HepG2 (cell line): ENCODE measurements around the gene TRIM8. TPM values are rescaled to one million over a fixed set of nuclear protein-coding genes. Genes with fewer than 3 reads are reported as not detected.

Experiments
- ATAC-seq: fragments of 200-7000 bp; cut with Tn5 transposase; 3 replicates; pipeline ENCODE4 v1.9.1; 2020; ENCODE audit warnings: mild to moderate bottlenecking, moderate library complexity
- BruUV-seq: library from RNA; stranded (reverse); fragments of 400-500 nt; replicated peaks from 2 replicates; lab custom pipeline; 2021; lab: Mats Ljungman, UMichigan
- CTCF ChIA-PET: fragments of 300-600 bp; formaldehyde crosslinking; extraction: SDS; loops from one replicate; lab custom pipeline; 2021; ENCODE audit warnings: low total read pairs, inconsistent platforms, low intra/inter-chr PET ratio; lab: Yijun Ruan, JAX
- POLR2A ChIA-PET: fragments of 350-600 bp; sonication (Branson Sonifier 250); formaldehyde crosslinking; loops from one replicate; lab custom pipeline; 2020; ENCODE audit warnings: antibody characterized with exemption, inconsistent platforms; lab: Yijun Ruan, JAX
- DNase-seq: peaks from one replicate; pipeline ENCODE4 v3.0.0-alpha.2; 2015; ENCODE audit warnings: low spot score
- FAIRE-seq: peaks from 3 replicates; lab custom pipeline; 2011; peaks lifted over from hg19 to GRCh38; lab: Jason Lieb, UNC
- H2AFZ ChIP-seq: one replicate; pipeline ENCODE4 v1.6.1; 2011; ENCODE audit warnings: low read length, inconsistent platforms
- H3K27ac ChIP-seq: fragments of 300-600 bp; 3 replicates; pipeline ENCODE4 v1.8.0; 2011; ENCODE audit warnings: mixed run types, mild to moderate bottlenecking, mixed read lengths, low read length, inconsistent platforms; ENCODE audit not compliant: insufficient read depth; ENCODE audit errors: extremely low read length
- H3K27me3 ChIP-seq, 2 experiments: fragments of 200-600 bp in 1 of 2; 2 replicates in 1 of 2; 3 replicates in 1 of 2; pipeline versions ENCODE4 v1.6.0 to v1.8.0; 2011; ENCODE audit warnings: low read length in 2 of 2, mild to moderate bottlenecking in 2 of 2, moderate library complexity in 2 of 2, inconsistent platforms in 1 of 2; ENCODE audit not compliant: insufficient read depth in 2 of 2, control insufficient read depth in 1 of 2
- H3K36me3 ChIP-seq, 2 experiments: fragments of 200-600 bp in 1 of 2; replicated peaks in 1 of 2; 2 replicates in 1 of 2; 3 replicates in 1 of 2; pipeline versions ENCODE4 v1.5.1 to v1.8.0; 2011; ENCODE audit warnings: low read length in 2 of 2, inconsistent platforms in 1 of 2; ENCODE audit not compliant: insufficient read depth in 2 of 2, control insufficient read depth in 1 of 2
- H3K4me1 ChIP-seq: 2 replicates; pipeline ENCODE4 v1.5.1; 2012; ENCODE audit warnings: low read length, inconsistent platforms; ENCODE audit not compliant: insufficient read depth
- H3K4me2 ChIP-seq: 2 replicates; pipeline ENCODE4 v1.6.0; 2011; ENCODE audit warnings: low read depth, low read length, inconsistent platforms
- H3K4me3 ChIP-seq, 3 experiments: fragments of 200-600 bp in 1 of 3; sonication (generic), shearing (Covaris generic) in 1 of 3; replicated peaks in 1 of 3; 2 replicates each; pipeline ENCODE4 v1.5.1; 2011 to 2016; ENCODE audit warnings: low read length in 3 of 3, inconsistent platforms in 2 of 3, low read depth in 2 of 3, mild to moderate bottlenecking in 2 of 3, control low read depth in 1 of 3, mixed read lengths in 1 of 3; ENCODE audit not compliant: insufficient read depth in 1 of 3
- H3K79me2 ChIP-seq: one replicate; pipeline ENCODE4 v1.6.1; 2011; ENCODE audit warnings: low read length, inconsistent platforms; ENCODE audit not compliant: insufficient read depth
- H3K9ac ChIP-seq: 2 replicates; pipeline ENCODE4 v1.6.0; 2011; ENCODE audit warnings: mild to moderate bottlenecking, low read depth, low read length, inconsistent platforms; ENCODE audit not compliant: insufficient read depth
- H3K9me3 ChIP-seq: 2 replicates; pipeline ENCODE4 v1.5.1; 2012; ENCODE audit warnings: mild to moderate bottlenecking, low read length
- H4K20me1 ChIP-seq: 2 replicates; pipeline ENCODE4 v1.6.0; 2011; ENCODE audit warnings: inconsistent platforms, mild to moderate bottlenecking, low read length, moderate library complexity; ENCODE audit not compliant: insufficient read depth
- CCDC6 ChIP-seq: sonication (generic); formaldehyde crosslinking; IDR thresholded peaks from 2 replicates; pipeline ENCODE4 v1.8.1; 2022; ENCODE audit warnings: mild to moderate bottlenecking, missing genetic modification reagents, moderate library complexity
- ZBTB26 ChIP-seq: IDR thresholded peaks from 2 replicates; pipeline ENCODE4 v1.6.1; 2016; ENCODE audit warnings: missing compliant biosample characterization, missing genetic modification reagents, borderline replicate concordance
- ZBTB7B ChIP-seq: sonication (generic); formaldehyde crosslinking; IDR thresholded peaks from 2 replicates; pipeline ENCODE4 v1.4.0; 2020; ENCODE audit warnings: missing genetic modification reagents
- ZFP1 ChIP-seq: IDR thresholded peaks from 2 replicates; pipeline ENCODE4 v1.6.1; 2016
- ZMYM4 ChIP-seq: sonication (generic); formaldehyde crosslinking; IDR thresholded peaks from 2 replicates; pipeline ENCODE4 v1.8.1; 2023; ENCODE audit warnings: mild to moderate bottlenecking, missing genetic modification reagents
- ZNF333 ChIP-seq: sonication (generic); formaldehyde crosslinking; IDR thresholded peaks from 2 replicates; pipeline ENCODE4 v1.4.0; 2020; ENCODE audit warnings: mild to moderate bottlenecking, missing genetic modification reagents, borderline replicate concordance
- ZSCAN20 ChIP-seq: sonication (generic); formaldehyde crosslinking; IDR thresholded peaks from 2 replicates; pipeline ENCODE4 v1.4.0; 2020; ENCODE audit warnings: missing genetic modification reagents, mild to moderate bottlenecking, borderline replicate concordance
- WGBS: methylation state at CpG from one replicate; pipeline ENCODE4 v1.1.6; 2017; ENCODE audit warnings: low lambda C conversion rate; 5-methylcytosine and 5-hydroxymethylcytosine counted together
- in situ Hi-C: cut with HindIII; loops from 2 replicates; pipeline ENCODE4 v1.10.0; 2017; ENCODE audit warnings: low pct_unique_long_range_greater_than_20kb; ENCODE audit not compliant: extremely low pct_ligation_motif_present
- intact Hi-C: fragments of 100-400 bp; cut with micrococcal nuclease; formaldehyde crosslinking; loops from one replicate; pipeline ENCODE4 v1.10.0; 2022; ENCODE audit not compliant: unreplicated experiment
- polyA plus RNA-seq, 8 experiments: library from polyadenylated mRNA; depleted of rRNA in 3 of 8; stranded (reverse) in 7 of 8; unstranded in 1 of 8; fragments of >200 nt; fragmentation: Illumina TruSeq in 4 of 8; extraction: Trizol in 4 of 8; gene quantifications; 2 replicates each; pipeline versions ENCODE4 v1.2.1 to v1.2.3, GENCODE V29; 2011 to 2016; ENCODE audit warnings: low read depth in 4 of 8, missing spikeins in 1 of 8, mixed read lengths in 1 of 8; ENCODE audit not compliant: insufficient read depth in 1 of 8
- total RNA-seq, 5 experiments: library from RNA; depleted of rRNA; stranded (reverse); fragments of >200 nt; fragmentation: Illumina TruSeq; extraction: Trizol; gene quantifications; 2 replicates each; pipeline ENCODE4 v1.2.3, GENCODE V29; 2016; ENCODE audit warnings: low read depth in 1 of 5
- TF ChIP-seq, protein P1 (sequence below): sonication (generic); formaldehyde crosslinking; IDR thresholded peaks from 2 replicates; pipeline ENCODE4 v1.4.0; 2020; ENCODE audit warnings: low read depth, missing genetic modification reagents
- TF ChIP-seq, protein P2 (sequence below): sonication (generic); formaldehyde crosslinking; conservative IDR thresholded peaks from 2 replicates; pipeline ENCODE4 v1.4.0; 2020; ENCODE audit warnings: missing genetic modification reagents

Gene TRIM8
- total and polyA plus RNA-seq, 2 of the 13 experiments (the other 11 are each of a cell fraction or from before 2014, with no cell fraction given): 38.9 to 66.5 TPM

DNA sequence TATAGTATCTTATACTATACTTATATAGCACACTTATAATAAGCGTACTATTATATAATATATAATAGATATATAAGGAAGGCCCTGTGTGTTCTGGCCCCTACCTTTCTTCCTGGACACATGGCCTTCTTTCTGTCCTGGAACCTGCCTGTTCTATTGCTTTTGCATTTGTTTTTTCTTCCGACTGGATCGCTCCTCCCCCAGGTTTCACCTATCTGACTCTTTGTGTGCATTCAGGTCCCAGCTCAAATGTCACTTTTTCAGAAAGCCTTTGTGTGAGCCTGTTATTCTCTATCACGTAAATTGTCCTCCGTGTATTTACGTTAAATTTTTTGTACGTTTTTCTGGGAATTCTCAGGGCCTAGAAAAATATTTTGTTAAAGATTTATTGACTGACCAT, 2.9 kb upstream of the TRIM8 start (continued):
- TF ChIP-seq, protein P1, sequence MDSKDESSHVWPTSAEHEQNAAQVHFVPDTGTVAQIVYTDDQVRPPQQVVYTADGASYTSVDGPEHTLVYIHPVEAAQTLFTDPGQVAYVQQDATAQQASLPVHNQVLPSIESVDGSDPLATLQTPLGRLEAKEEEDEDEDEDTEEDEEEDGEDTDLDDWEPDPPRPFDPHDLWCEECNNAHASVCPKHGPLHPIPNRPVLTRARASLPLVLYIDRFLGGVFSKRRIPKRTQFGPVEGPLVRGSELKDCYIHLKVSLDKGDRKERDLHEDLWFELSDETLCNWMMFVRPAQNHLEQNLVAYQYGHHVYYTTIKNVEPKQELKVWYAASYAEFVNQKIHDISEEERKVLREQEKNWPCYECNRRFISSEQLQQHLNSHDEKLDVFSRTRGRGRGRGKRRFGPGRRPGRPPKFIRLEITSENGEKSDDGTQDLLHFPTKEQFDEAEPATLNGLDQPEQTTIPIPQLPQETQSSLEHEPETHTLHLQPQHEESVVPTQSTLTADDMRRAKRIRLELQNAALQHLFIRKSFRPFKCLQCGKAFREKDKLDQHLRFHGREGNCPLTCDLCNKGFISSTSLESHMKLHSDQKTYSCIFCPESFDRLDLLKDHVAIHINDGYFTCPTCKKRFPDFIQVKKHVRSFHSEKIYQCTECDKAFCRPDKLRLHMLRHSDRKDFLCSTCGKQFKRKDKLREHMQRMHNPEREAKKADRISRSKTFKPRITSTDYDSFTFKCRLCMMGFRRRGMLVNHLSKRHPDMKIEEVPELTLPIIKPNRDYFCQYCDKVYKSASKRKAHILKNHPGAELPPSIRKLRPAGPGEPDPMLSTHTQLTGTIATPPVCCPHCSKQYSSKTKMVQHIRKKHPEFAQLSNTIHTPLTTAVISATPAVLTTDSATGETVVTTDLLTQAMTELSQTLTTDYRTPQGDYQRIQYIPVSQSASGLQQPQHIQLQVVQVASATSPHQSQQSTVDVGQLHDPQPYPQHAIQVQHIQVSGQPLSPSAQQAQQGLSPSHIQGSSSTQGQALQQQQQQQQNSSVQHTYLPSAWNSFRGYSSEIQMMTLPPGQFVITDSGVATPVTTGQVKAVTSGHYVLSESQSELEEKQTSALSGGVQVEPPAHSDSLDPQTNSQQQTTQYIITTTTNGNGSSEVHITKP: 0 out of 2 replicates have a peak, but pooled peaks have one; percentile 12
- no peak for TF ChIP-seq CCDC6
- TF ChIP-seq ZMYM4 (CRISPR knock-in tag): no peak
- TF ChIP-seq ZFP1 (CRISPR knock-in tag): 0 out of 2 replicates have a peak, but pooled peaks have one; percentile 27
- TF ChIP-seq, all 625 proteins: peak for 10

DNA sequence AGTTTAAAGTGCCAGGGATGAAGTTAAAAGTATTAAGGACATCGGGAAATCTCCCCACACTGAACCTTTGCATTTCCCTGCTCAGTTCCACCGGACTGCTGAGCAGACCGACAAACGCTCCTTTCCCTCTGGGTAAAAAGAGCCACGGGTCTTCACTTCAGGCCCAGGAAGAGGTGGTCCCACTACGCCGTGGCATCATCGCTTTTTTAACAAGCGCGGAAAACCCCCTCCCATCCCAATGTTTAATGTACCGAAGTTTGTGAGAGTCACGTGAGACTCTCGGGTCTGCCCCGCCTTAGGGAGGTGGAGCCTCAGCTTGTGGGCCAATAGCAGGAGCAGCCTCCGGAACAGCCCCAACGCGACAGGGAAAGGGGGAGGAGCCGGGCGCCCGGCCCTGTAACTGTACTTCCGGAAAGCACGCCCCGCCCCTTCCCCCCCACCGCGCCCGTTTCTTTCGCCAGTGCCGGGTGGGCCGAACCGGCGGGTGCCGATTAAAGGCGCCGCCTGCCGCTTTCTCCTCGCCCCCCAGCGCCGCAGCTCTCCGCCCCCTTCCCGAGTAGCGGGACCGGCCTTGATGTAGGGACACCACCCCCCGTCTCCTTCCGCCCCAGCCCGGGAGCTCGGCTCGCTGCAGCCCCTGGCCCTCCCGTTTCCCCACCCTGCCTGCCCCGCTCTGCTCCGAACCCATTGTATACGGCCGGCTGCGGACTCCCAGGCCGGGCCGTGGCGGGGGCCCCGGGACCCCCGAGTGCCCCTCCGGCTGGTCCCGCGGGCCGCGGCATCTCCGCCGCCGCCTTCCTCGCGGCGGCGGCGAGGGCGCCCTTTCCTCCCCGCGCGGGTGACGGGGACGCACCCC, 2.2 kb upstream of the TRIM8 start:
- 0% methylated on average over 10 of the region's 77 CpGs for WGBS
- H3K4me1 ChIP-seq: peaks cover 16% of the 10 kb centered on the region
- H2AFZ ChIP-seq: peak overlapping the region; percentile 23
- peak overlapping the region; percentile 93 for H3K4me2 ChIP-seq
- H3K4me3 ChIP-seq: peak overlapping the region; percentile 69 to 85 (median 82)
- in situ Hi-C loops (no loop called here), intact Hi-C loops (loop anchor here (1.0 to 2.0 kb wide), 3 partner anchors 13 to 73 kb away; partner anchors contain the start of genes ARL3 and SFXN2)
- no TSS peak for BruUV-seq
- peaks cover 28% of the 10 kb centered on the region for H3K79me2 ChIP-seq
- peaks cover 16% of the 10 kb centered on the region for H4K20me1 ChIP-seq
- ATAC-seq (peak; percentile 70), FAIRE-seq (peak; percentile 94), DNase-seq (peak; percentile 94)
- ChIA-PET POLR2A (interaction anchor here (0.5 to 4.7 kb wide), 21 partner anchors 8 to 397 kb away, joined by 3 to 121 read pairs (median 6); partner anchors contain the start of genes ACTR1A, ARL3, CUEDC2 and FBXL15), CTCF (no interaction called here)
- H3K9me3 ChIP-seq: no peaks in the 10 kb centered on the region
- peak overlapping the region; percentile 90 for H3K9ac ChIP-seq
- H3K27me3 ChIP-seq: no peaks in the 10 kb centered on the region; a peak in 1 of 5 replicates
- H3K36me3 ChIP-seq: peaks cover 0 to 2% of the 10 kb centered on the region in 2 experiments; a peak in 2 of 5 replicates
- peak overlapping the region; percentile 95 for H3K27ac ChIP-seq
- TF ChIP-seq, protein P2, sequence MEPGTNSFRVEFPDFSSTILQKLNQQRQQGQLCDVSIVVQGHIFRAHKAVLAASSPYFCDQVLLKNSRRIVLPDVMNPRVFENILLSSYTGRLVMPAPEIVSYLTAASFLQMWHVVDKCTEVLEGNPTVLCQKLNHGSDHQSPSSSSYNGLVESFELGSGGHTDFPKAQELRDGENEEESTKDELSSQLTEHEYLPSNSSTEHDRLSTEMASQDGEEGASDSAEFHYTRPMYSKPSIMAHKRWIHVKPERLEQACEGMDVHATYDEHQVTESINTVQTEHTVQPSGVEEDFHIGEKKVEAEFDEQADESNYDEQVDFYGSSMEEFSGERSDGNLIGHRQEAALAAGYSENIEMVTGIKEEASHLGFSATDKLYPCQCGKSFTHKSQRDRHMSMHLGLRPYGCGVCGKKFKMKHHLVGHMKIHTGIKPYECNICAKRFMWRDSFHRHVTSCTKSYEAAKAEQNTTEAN (CRISPR knock-in tag): 0 out of 2 replicates have a peak, but pooled peaks have one; percentile 21
- TF ChIP-seq ZBTB26 (no peak), ZBTB7B (CRISPR knock-in tag) (peak; percentile 93), ZNF333 (CRISPR knock-in tag) (no peak), ZSCAN20 (CRISPR knock-in tag) (no peak)
